PC-3 (cell line): Measurements from ENCODE around the gene BCHE. TPM values are rescaled to one million over a fixed set of nuclear protein-coding genes. Genes with fewer than 3 reads are reported as not detected.

Experiments used
- ATAC-seq: fragments of 200-7000 bp; cut with Tn5 transposase; 2 replicates; pipeline ENCODE4 v1.9.1; 2020; ENCODE audit warnings: mild to moderate bottlenecking, moderate library complexity
- BruUV-seq: library from RNA; stranded (reverse); fragments of 400-500 nt; replicated peaks from 2 replicates; lab custom pipeline; 2021; lab: Mats Ljungman, UMichigan
- CTCF ChIA-PET: fragments of 300-600 bp; sonication (Branson Sonifier 250); formaldehyde crosslinking; loops from one replicate; lab custom pipeline; 2022; ENCODE audit warnings: antibody characterized with exemption; lab: Charles Lee
- POLR2A ChIA-PET: fragments of 300-600 bp; sonication (Branson Sonifier 250); formaldehyde crosslinking; loops from one replicate; lab custom pipeline; 2022; ENCODE audit warnings: antibody characterized with exemption; ENCODE audit not compliant: unreplicated experiment; lab: Charles Lee
- DNase-seq: peaks from one replicate; pipeline ENCODE4 v3.0.0-alpha.2; 2015
- H2AFZ ChIP-seq: fragments of 300-600 bp; sonication (generic); 2 replicates; pipeline ENCODE4 v1.6.0; 2016; ENCODE audit warnings: antibody characterized with exemption, low read length
- H3F3A ChIP-seq: fragments of 300-600 bp; sonication (generic); one replicate; pipeline ENCODE4 v1.6.0; 2017; ENCODE audit warnings: antibody characterized with exemption, low read length, control low read depth, mild to moderate bottlenecking; ENCODE audit not compliant: unreplicated experiment
- H3K27ac ChIP-seq: fragments of 300-600 bp; sonication (generic); 2 replicates; pipeline ENCODE4 v1.5.1; 2016; ENCODE audit warnings: mild to moderate bottlenecking, low read length
- H3K27me3 ChIP-seq: fragments of 300-600 bp; sonication (generic); 2 replicates; pipeline ENCODE4 v1.6.1; 2016; ENCODE audit warnings: low read length, mixed read lengths
- H3K36me3 ChIP-seq: fragments of 300-600 bp; sonication (generic); 2 replicates; pipeline ENCODE4 v1.6.1; 2016; ENCODE audit warnings: low read depth, mixed run types, low read length, mixed read lengths
- H3K4me1 ChIP-seq: fragments of 300-600 bp; sonication (generic); 2 replicates; pipeline ENCODE4 v1.5.1; 2016; ENCODE audit warnings: low read length; ENCODE audit not compliant: insufficient read depth
- H3K4me2 ChIP-seq: fragments of 300-600 bp; sonication (generic); 2 replicates; pipeline ENCODE4 v1.6.0; 2016; ENCODE audit warnings: low read length
- H3K4me3 ChIP-seq: fragments of 300-600 bp; sonication (generic); 2 replicates; pipeline ENCODE4 v1.5.1; 2016; ENCODE audit warnings: mild to moderate bottlenecking, low read length, mixed read lengths
- H3K79me2 ChIP-seq: fragments of 300-600 bp; sonication (generic); 2 replicates; pipeline ENCODE4 v1.6.1; 2017; ENCODE audit warnings: low read length, mixed read lengths
- H3K9ac ChIP-seq: fragments of 300-600 bp; sonication (generic); 2 replicates; pipeline ENCODE4 v1.6.0; 2016; ENCODE audit warnings: mild to moderate bottlenecking, low read length
- H3K9me2 ChIP-seq: fragments of 300-600 bp; sonication (generic); replicated peaks from 2 replicates; pipeline ENCODE4 v1.6.1; 2016; ENCODE audit warnings: mixed run types, low read length, mixed read lengths
- H3K9me3 ChIP-seq: fragments of 300-600 bp; sonication (generic); 2 replicates; pipeline ENCODE4 v1.6.1; 2016; ENCODE audit warnings: low read length, mixed read lengths
- H4K20me1 ChIP-seq: fragments of 300-600 bp; sonication (generic); 2 replicates; pipeline ENCODE4 v1.6.1; 2016; ENCODE audit warnings: low read length, mixed read lengths
- EZH2 ChIP-seq: fragments of 300-600 bp; sonication (generic); IDR thresholded peaks from one replicate; pipeline ENCODE4 v1.6.1; 2017; ENCODE audit warnings: antibody characterized with exemption, mild to moderate bottlenecking, low read length; ENCODE audit not compliant: unreplicated experiment
- EZH2phosphoT487 ChIP-seq: fragments of 300-600 bp; sonication (generic); IDR thresholded peaks from 2 replicates; pipeline ENCODE4 v1.6.1; 2018; ENCODE audit warnings: mild to moderate bottlenecking, antibody characterized with exemption, low read length, borderline replicate concordance
- intact Hi-C: fragments of 100-400 bp; cut with micrococcal nuclease; formaldehyde crosslinking; loops from 2 replicates; pipeline ENCODE4 v1.9.0; 2023
- total RNA-seq: library from RNA; depleted of rRNA; stranded (reverse); fragments of >200 nt; gene quantifications from 2 replicates; pipeline ENCODE4 v1.2.3, GENCODE V29; 2014
- TF ChIP-seq, protein P1 (sequence below): fragments of 300-600 bp; sonication (generic); conservative IDR thresholded peaks from 2 replicates; pipeline ENCODE4 v1.5.1; 2017; ENCODE audit warnings: antibody characterized with exemption, low read depth, mild to moderate bottlenecking, low read length

Gene BCHE
- total RNA-seq, 1 experiment from 2014 or later, result 0.18 TPM

DNA sequence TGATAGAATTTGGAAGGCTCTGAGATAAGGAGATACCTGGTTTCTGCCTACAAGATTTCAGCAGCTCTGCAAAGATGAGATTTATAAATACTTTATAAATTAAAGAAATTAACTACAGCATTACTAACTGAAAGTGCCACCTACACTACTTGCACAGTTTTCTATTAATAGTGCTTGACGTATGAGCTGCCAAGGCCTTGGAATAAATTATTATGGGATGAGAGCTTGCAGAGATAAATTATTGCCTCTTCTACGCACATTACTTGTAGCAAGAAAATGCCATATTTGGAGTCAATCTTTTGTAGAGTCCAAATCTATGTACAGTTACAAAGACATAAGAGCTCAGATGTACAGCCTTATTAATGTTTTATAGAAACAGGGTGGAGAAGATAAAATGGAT lies 89.1 kb downstream of the BCHE start:
- H3K27me3 ChIP-seq, result no peaks in the 10 kb centered on the region
- no peak overlapping the region for H3K27ac ChIP-seq
- TF ChIP-seq EZH2 (no peak), EZH2phosphoT487 (no peak)
- TF ChIP-seq, protein P1, sequence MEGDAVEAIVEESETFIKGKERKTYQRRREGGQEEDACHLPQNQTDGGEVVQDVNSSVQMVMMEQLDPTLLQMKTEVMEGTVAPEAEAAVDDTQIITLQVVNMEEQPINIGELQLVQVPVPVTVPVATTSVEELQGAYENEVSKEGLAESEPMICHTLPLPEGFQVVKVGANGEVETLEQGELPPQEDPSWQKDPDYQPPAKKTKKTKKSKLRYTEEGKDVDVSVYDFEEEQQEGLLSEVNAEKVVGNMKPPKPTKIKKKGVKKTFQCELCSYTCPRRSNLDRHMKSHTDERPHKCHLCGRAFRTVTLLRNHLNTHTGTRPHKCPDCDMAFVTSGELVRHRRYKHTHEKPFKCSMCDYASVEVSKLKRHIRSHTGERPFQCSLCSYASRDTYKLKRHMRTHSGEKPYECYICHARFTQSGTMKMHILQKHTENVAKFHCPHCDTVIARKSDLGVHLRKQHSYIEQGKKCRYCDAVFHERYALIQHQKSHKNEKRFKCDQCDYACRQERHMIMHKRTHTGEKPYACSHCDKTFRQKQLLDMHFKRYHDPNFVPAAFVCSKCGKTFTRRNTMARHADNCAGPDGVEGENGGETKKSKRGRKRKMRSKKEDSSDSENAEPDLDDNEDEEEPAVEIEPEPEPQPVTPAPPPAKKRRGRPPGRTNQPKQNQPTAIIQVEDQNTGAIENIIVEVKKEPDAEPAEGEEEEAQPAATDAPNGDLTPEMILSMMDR, result no peak
- H3K36me3 ChIP-seq, result no peaks in the 10 kb centered on the region
- ChIA-PET POLR2A (no interaction called here), CTCF (no interaction called here)
- intact Hi-C loops, result no loop called here
- DNase-seq, result no peak
- no peak overlapping the region for H3K4me2 ChIP-seq
- BruUV-seq, result no TSS peak
- H3K9me3 ChIP-seq, result no peaks in the 10 kb centered on the region
- H4K20me1 ChIP-seq, result no peaks in the 10 kb centered on the region
- H3K9ac ChIP-seq, result no peak overlapping the region
- no peaks in the 10 kb centered on the region for H3K79me2 ChIP-seq
- ATAC-seq, result no peak
- no peak overlapping the region for H3K4me3 ChIP-seq
- no peaks in the 10 kb centered on the region for H3F3A ChIP-seq
- H3K9me2 ChIP-seq, result no peaks in the 10 kb centered on the region
- peaks cover under 1% of the 10 kb centered on the region; the same call in 1 of the 2 replicates for H3K4me1 ChIP-seq
- no peak overlapping the region for H2AFZ ChIP-seq

DNA sequence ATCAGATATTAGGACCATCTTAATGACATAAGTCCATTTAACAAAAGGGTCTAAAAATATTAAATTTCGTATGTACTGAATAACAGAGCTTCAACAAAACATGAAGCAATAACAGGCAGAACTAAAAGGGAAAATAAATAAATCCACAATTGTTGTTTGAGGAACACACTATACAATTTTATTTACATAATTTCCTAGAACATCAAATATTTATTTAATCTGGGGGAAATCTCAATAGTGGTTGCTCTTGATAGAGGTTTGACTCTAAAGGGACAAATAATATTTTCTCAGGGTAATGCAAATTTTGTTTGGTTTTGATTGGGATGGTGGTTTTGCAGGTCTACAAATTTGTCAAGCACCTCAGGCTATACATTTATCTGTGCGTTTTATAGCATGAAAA lies 90.3 kb downstream of the BCHE start:
- Histone ChIP-seq H3K79me2 (no peaks in the 10 kb centered on the region), H3K4me1 (no peaks in the 10 kb centered on the region; the same call in 1 of the 2 replicates), H3K9me2 (no peaks in the 10 kb centered on the region), H3K36me3 (no peaks in the 10 kb centered on the region), H3K9me3 (no peaks in the 10 kb centered on the region), H3K27me3 (no peaks in the 10 kb centered on the region), H4K20me1 (no peaks in the 10 kb centered on the region), H3F3A (no peaks in the 10 kb centered on the region), H3K27ac (no peak overlapping the region), H3K4me2 (no peak overlapping the region), H2AFZ (no peak overlapping the region), H3K9ac (no peak overlapping the region), H3K4me3 (no peak overlapping the region)
- ChIA-PET POLR2A (no interaction called here), CTCF (no interaction called here)
- TF ChIP-seq EZH2, result no peak
- TF ChIP-seq, protein P1, result no peak
- no peak for TF ChIP-seq EZH2phosphoT487
- no TSS peak for BruUV-seq
- ATAC-seq (no peak), DNase-seq (no peak)
- intact Hi-C loops, result no loop called here

DNA sequence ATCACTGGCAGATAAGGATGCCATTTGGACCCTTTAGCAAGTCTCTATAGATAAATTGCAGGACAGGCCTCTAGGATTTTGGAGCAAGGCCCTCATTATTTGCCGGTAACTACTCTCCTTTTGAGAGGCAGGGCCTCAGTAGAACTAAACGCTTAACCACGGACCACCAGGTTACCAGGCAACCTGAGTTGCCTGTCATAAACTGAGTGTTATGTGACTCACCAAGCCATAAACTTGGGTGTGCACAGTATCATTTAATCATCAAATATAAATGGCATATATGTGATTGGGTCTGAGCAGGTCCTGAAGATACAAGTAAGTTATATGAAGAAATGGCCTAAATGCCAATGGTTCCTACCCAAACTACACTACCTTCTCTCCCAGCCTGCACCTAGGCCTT lies 93.2 kb downstream of the BCHE start:
- Histone ChIP-seq H3K4me3 (no peak overlapping the region), H3K9ac (no peak overlapping the region), H3K4me1 (no peaks in the 10 kb centered on the region; the same call in 1 of the 2 replicates), H4K20me1 (no peaks in the 10 kb centered on the region), H3K9me2 (no peaks in the 10 kb centered on the region), H3F3A (no peaks in the 10 kb centered on the region), H3K27ac (no peak overlapping the region), H2AFZ (no peak overlapping the region), H3K9me3 (no peaks in the 10 kb centered on the region), H3K79me2 (no peaks in the 10 kb centered on the region), H3K27me3 (no peaks in the 10 kb centered on the region), H3K36me3 (no peaks in the 10 kb centered on the region), H3K4me2 (no peak overlapping the region)
- POLR2A ChIA-PET, result no interaction called here
- CTCF ChIA-PET, result no interaction called here
- intact Hi-C loops, result no loop called here
- no TSS peak for BruUV-seq
- DNase-seq (peak; percentile 13), ATAC-seq (peak; percentile 60)
- no peak for TF ChIP-seq EZH2phosphoT487
- no peak for TF ChIP-seq EZH2
- TF ChIP-seq, protein P1, result no peak
